Hematopoietic multipotent progenitor cell treated with erythropoietin and hydrocortisone succinate and interleukin-3 and kit ligand, for 15 days (in vitro differentiated cells): ENCODE results near the gene LDB1.

Experiments
- DNase-seq: peaks from one replicate; pipeline ENCODE4 v3.0.0-alpha.2; 2015; ENCODE audit warnings: low spot score

Gene LDB1

GRCh38 chr10:102059987-102060386, 60.2 kb downstream of the LDB1 start:
- no peak for DNase-seq
